GM12873 (cell line): Measurements from ENCODE around the gene BLVRB.

Experiments used
- CTCF ChIP-seq: IDR thresholded peaks from 2 replicates; pipeline ENCODE4 v1.5.1; 2012; ENCODE audit warnings: low read depth, mild to moderate bottlenecking, moderate library complexity, low read length, control low read depth; ENCODE audit not compliant: insufficient read depth; ENCODE audit errors: missing control alignments

Gene BLVRB

GRCh38 chr19:40465557-40466218 is at the start of gene BLVRB:
Gene BLVRB (minus strand): TSS chr19:40465745. CDS start chr19:40465688, 57 bp downstream.
- TF ChIP-seq CTCF, result no peak

GRCh38 chr19:40513741-40514315 is 48.3 kb upstream of the BLVRB start:
- no peak for TF ChIP-seq CTCF

GRCh38 chr19:40513345-40513678 is 47.8 kb upstream of the BLVRB start:
- no peak for TF ChIP-seq CTCF

GRCh38 chr19:40512473-40513344 is 47.2 kb upstream of the BLVRB start:
- TF ChIP-seq CTCF, result no peak

GRCh38 chr19:40512110-40512472 is 46.5 kb upstream of the BLVRB start:
- no peak for TF ChIP-seq CTCF

GRCh38 chr19:40511487-40511886 is 45.9 kb upstream of the BLVRB start:
- TF ChIP-seq CTCF, result no peak

GRCh38 chr19:40510526-40511115 is 45.1 kb upstream of the BLVRB start:
- TF ChIP-seq CTCF, result no peak
